KOPT-K1 (cell line): ENCODE data around the gene ARHGAP45.

Experiments
- H3K27ac ChIP-seq: fragments of 200-600 bp; sonication (generic); 2 replicates; pipeline ENCODE4 v1.5.1; 2016; ENCODE audit warnings: antibody characterized with exemption, mild to moderate bottlenecking, low read depth, low read length; ENCODE audit not compliant: poor library complexity, severe bottlenecking
- H3K36me3 ChIP-seq: fragments of 200-600 bp; sonication (generic); 2 replicates; pipeline ENCODE4 v1.5.1; 2017; ENCODE audit warnings: antibody characterized with exemption, mild to moderate bottlenecking, low read length, moderate library complexity; ENCODE audit not compliant: insufficient read depth
- H3K9me3 ChIP-seq: fragments of 200-600 bp; sonication (generic); 2 replicates; pipeline ENCODE4 v1.5.1; 2017; ENCODE audit warnings: antibody characterized with exemption, low read length, mild to moderate bottlenecking; ENCODE audit not compliant: insufficient read depth, poor library complexity, severe bottlenecking

ARHGAP45 gene

DNA sequence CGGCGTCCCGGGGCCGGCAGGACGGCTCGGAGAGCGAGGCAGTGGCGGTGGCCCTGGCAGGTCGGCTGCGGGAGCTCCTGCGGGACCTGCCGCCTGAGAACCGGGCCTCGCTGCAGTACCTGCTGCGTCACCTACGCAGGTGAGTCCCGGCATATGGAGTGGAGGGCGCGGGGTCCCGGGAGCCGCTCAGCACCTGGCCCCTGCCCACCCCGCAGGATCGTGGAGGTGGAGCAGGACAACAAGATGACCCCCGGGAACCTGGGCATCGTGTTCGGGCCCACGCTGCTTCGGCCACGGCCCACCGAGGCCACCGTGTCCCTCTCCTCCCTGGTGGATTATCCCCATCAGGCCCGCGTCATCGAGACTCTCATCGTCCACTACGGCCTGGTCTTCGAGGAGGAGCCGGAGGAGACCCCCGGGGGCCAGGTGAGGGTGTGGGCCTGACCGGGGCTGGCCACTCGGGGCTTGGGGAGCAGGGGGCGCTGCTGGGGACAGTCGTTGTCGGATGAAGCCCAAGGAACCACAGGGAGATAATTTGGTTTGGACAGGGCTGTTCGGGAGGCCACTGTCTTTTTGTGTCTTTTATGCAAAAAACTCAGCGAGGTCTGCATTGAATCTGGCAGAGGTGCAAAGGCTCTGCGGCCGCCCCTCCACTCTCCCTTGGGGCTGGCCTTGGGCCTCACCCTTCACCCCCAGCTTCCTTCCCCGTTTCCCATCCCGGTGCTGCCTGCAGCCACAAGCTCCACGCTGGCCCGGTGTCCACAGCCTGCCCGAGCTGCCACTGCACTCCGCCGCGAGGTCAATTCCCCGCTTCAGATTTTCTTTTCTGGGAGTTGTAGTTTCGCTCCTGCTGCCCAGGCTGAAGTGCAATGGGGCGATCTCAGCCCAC lies 16.2 kb downstream of the ARHGAP45 start:
- Histone ChIP-seq H3K9me3 (no peaks in the 10 kb centered on the region), H3K27ac (no peak overlapping the region), H3K36me3 (peaks cover 98% of the 10 kb centered on the region)

DNA sequence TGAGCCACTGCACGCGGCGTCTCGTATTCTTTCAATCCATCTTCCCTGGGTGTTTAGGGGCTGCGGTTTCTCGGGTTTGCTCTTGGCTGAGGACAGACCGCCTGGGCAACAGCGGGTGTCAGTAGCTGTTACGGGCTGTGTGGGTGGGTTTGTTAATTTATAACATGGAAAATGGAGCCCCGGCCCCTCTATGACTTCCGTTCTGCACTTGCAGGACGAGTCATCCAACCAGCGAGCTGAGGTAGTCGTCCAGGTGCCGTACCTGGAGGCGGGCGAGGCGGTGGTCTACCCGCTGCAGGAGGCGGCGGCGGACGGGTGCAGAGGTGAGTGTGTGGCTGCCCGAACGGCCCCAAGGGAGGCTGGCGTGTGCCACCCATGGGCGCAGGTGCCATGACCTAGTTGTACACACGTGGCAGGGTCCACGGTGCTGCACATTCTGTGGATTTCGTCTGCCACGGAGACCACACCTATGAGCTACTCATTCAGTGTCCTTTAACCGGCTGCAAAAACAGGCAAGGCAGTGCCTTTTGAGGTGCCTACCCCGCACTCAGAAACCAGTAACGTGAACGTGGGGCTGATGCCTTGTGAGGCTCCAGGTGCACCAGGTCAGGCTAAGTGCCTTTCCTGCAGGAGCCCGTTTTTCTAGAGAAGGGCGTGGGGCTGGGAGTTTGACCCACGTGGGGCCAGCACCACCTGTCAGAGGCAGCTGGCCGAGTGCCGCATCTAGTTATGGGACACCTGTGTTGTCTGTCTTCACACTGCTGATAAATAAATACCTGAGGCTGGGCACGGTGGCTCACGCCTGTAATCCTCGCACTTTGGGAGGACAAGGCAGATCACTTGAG lies 17.3 kb downstream of the ARHGAP45 start:
- Histone ChIP-seq H3K27ac (no peak overlapping the region), H3K36me3 (peaks cover 98% of the 10 kb centered on the region), H3K9me3 (no peaks in the 10 kb centered on the region)

DNA sequence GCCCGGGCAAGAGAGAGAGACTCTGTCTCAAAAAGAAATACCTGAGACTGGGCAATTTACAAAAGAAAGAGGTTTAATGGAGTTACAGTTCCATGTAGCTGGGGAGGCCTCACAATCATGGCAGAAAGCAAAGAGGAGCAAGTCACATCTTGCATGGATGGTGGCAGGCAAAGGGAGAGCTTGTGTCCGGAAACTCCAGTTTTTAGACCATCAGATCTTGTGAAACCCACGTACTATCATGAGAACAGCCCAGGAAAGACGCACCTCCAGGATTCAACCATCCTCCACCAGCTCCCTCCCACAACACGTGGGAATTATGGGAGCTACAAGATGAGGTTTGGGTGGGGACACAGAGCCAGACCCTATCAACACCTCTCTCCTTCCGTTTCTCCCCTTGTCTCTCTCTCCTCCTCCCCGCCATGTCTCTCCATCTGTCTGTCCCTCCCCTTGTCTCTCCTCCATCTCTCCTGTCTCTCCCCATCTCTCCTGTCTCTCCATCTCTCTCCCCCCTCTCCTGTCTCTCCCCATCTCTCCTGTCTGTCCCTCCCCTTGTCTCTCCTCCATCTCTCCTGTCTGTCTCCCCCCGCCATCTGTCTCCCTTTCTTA lies 18.2 kb downstream of the ARHGAP45 start:
- Histone ChIP-seq H3K27ac (no peak overlapping the region), H3K9me3 (no peaks in the 10 kb centered on the region), H3K36me3 (peaks cover 96% of the 10 kb centered on the region)

DNA sequence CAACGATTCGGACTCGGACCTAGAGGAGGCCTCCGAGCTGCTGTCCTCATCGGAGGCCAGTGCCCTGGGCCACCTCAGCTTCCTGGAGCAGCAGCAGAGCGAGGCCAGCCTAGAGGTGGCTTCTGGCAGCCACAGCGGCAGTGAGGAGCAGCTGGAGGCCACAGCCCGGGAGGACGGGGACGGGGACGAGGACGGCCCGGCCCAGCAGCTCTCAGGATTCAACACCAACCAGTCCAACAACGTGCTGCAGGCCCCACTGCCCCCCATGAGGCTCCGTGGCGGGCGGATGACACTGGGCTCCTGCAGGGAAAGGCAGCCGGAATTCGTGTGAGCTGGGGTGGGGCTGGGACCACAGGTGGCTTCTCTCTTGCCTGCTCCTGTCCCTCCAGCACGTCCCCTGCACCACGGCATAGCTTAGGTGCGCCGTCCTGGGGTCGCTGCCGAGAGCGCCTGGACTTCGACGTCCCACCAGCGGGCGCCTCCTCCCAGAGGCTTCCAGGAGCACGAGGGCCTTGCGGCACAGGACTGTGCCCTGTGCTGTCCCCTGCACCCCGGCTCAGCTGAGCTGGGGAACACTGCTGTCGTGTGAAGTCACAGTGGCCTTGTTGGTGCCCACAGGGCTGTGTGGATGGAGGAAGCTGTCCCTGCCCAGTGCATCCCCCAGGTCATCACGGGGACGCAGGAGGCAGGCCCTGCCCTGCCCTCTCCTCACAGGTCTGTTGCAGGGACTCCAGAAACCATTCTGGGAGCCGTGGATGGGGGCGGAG lies 18.9 kb downstream of the ARHGAP45 start:
- H3K9me3 ChIP-seq, result no peaks in the 10 kb centered on the region
- peaks cover 96% of the 10 kb centered on the region for H3K36me3 ChIP-seq
- H3K27ac ChIP-seq, result no peak overlapping the region

DNA sequence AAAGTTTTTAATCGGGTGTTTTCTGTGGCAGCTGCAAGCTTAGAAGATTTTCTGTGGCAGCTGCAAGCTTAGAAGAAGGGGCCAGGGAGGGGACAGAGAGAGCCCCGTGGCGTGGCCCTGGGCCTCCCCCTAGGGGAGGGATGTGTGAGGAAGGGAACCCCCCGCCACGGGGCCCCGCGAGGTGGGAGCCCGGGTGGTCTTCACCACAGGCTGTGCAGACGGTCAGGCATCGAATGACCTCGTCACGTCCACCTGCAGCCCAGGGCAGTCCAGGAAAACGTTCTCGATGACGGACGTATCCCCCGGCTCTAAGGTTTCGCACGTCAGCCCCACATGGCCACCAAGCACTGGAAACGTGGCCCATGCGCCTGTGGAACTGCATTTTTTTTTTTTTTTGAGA lies 19.6 kb downstream of the ARHGAP45 start:
- Histone ChIP-seq H3K27ac (no peak overlapping the region), H3K36me3 (peaks cover 96% of the 10 kb centered on the region), H3K9me3 (no peaks in the 10 kb centered on the region)

DNA sequence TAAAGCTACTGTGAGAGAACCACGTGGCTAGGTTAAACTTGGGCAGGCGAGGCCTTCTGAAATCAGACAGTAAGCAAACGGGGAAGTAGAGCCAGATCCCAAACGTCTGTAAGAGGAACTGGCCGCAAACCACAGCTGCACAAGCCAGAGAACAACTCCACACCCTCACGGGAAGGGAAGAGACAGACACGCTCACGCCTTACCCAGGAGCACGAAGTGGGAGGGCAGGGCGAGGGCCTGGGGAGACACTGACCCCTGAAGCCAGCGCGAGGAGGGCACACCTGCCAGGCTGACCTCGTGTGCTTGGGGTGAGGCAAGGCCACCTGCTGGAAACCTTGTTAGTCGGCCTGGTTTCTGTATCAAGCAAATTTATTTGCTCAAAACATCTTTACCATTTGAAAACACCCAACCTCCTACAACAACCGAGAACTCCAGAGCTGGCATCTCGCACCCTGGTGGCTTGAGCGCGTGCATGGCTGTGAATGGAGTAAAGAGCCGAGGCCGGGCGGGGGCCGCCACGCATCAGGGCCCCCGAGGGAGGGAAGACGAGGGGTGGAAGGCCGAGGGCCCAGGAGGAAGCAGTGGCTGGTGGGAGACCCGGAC lies 20.9 kb downstream of the ARHGAP45 start:
- H3K36me3 ChIP-seq, result peaks cover 96% of the 10 kb centered on the region
- no peaks in the 10 kb centered on the region for H3K9me3 ChIP-seq
- no peak overlapping the region for H3K27ac ChIP-seq

DNA sequence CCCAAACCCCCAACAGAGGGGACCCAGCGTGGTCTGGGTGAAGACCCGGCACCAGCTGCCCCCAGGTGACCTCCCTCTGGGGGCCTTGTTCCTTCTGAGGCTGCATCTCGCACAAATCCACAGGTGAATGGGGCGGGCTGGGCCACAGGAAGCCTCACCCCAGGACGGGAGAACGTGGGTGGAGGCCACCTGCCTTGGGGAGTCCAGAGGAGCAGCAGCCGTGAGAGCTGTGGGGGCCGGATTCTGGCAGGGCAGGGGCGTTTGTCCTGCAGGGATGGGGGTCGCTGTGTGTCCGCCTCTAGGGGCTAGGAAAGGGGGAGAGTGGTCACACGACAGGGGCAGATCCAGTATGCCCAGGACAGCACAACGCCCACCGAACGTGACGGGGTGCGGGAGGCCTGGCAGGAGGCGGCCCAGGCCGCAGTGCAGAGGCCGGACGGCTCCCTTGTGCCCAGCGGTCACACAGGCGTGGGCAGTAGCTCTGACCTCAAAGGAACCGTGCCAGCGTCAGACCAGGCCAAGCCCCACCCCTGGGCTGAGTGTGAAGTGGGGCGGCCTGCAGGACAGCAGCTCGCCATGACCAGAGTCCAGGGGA lies 21.5 kb downstream of the ARHGAP45 start:
- peaks cover 96% of the 10 kb centered on the region for H3K36me3 ChIP-seq
- no peak overlapping the region for H3K27ac ChIP-seq
- H3K9me3 ChIP-seq, result no peaks in the 10 kb centered on the region

DNA sequence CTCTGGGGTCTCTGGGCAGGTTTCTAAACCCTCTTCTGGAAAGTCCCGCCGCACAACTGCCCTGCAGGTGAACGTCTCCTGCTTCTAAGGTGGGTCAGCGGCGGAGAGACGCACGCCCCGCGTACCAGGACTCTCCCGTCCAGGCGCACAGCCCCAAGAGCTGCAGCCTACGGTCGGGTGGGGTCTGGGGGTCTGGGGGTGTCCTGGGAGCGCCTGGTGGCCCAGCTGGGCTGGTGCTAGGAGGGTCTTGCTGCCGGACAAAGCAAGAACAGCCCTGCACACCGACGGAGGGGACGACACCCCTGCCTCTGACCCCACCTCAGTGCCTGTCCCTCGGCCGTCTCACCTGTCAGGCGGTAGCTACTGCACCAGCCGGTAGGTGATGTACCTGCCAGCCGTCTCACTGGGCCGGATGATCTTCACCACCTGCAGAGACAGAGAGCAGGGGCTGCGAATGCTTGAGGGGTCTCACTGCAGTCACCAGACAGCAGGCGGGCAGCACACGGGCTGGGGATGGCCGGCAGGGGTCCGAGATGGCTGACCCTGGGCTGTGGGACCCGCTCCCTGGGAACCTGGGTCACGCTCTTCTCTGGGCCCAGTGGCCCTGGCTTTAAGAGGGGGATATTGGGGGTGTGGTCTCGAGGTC lies 22.3 kb downstream of the ARHGAP45 start:
- Histone ChIP-seq H3K27ac (no peak overlapping the region), H3K9me3 (no peaks in the 10 kb centered on the region), H3K36me3 (peaks cover 93% of the 10 kb centered on the region)

DNA sequence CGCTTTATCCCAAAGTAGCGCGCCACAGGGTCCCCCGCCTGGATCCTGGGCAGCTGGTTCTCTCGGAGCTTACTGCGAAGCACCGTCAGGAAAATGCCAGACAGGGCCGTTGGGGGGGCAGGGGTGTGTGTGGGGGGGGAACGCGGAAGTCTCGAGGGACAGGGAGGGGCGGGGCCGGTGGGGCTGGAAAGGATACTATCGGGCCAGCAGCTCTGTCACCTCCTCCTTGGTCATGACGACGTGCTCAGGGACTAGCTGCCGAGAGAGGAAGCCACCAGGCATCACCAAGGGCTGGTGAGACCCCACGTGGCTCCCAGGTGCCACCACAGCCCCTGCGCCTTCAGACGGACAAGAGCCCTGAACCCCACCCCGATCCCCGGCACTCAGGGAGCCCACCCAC lies 22.9 kb downstream of the ARHGAP45 start:
- Histone ChIP-seq H3K9me3 (no peaks in the 10 kb centered on the region), H3K36me3 (peaks cover 86% of the 10 kb centered on the region), H3K27ac (no peak overlapping the region)

DNA sequence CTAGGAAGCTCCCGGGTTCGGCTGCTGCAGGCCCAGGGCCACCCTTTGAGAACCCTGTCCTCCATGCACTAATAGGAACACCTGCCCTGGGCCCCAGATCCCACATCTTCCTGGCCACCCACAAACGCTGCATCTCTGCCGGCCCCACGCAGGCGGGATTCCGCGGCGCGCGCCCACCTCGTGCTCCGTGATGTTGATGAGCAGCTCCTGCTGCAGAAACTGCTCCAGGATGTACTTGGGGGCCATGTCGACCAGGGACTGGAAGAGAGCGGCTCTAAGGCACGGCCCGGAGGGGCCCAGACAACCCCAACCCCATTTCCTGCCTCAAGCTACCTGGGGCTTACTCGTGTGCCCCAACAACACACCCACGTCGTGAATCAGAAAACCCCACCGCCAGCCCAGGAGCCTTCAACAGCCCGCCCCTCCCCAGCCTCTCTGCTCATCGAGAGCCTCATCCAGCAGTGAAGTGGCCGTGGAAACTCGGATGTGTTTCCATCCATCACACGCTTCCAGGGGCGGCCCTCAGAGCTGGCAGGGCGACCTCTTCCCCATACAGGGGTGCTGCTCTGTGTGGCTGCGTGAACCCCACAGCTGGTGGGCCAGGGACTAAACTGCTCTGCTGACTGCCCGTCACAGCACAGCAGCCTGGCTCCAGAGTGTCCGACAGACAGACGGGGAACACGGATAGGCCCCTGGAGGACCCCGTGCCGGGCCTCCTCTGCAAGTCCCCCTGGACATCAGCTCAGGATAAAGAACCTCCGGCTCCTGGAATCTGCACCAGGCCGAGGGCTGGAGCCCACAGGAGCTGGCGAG lies 24.0 kb downstream of the ARHGAP45 start:
- H3K9me3 ChIP-seq, result no peaks in the 10 kb centered on the region
- H3K36me3 ChIP-seq, result peaks cover 76% of the 10 kb centered on the region
- H3K27ac ChIP-seq, result no peak overlapping the region

DNA sequence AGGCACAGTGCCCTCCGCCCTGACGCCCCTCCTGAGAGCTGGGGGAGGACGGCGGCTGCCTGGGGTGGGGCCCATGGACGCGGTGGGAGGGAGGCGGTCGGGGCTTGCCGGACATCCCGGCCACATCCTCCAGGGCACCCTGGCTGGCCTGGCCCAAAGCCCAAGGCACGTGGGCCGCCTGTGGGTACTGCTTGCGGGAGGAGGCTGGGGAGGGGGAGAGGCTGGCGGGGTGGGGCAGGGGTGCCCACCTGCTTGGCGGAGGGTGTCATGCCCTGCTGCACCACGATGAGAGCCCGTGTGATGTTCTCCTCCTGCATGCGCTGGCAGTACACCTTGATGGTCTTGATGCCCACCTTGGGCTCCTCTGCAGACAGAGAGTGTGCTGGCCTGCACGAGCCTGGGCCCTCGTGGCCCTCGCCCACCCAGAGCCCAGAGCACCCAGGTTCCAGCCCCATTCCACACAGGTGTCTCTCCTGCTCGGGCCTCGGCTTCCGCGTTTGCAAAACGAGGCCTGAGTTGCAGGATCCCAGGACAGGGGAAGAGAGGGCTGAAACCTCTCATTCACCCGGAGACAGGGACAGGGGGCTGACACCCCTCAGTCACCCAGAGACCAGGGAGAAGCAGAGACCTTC lies 24.7 kb downstream of the ARHGAP45 start:
- H3K36me3 ChIP-seq, result peaks cover 69% of the 10 kb centered on the region
- H3K9me3 ChIP-seq, result no peaks in the 10 kb centered on the region
- H3K27ac ChIP-seq, result no peak overlapping the region

DNA sequence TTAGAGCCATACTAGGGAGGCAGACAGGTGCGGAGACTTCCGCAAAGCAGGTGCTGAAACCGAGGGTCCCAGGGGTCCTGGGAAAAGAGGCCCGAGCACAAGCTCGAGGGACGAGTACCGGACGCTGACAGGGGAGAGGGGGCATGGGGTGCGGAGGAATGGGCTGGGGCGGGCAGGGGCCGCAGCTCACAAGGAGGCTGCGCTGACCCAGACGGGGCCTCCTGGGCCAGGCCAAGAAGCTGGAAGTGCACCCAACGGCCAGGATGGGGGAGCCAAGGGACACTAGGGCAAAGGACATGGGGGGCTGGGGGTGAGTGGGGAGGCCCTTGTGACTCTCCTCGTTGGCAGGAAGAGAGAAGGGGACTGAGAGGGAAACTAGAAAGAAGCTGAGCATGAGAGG lies 26.4 kb downstream of the ARHGAP45 start:
- H3K27ac ChIP-seq, result no peak overlapping the region
- no peaks in the 10 kb centered on the region for H3K9me3 ChIP-seq
- H3K36me3 ChIP-seq, result peaks cover 52% of the 10 kb centered on the region
